Amniotic stem cell (primary cell): ENCODE data around the gene PCNT.
"Not testable (repeated sequence)": the region's sequence is repeated elsewhere in the genome, so short reads cannot be mapped to it uniquely, and the experiment has no call there.

ENCODE experiments used
- DNase-seq: peaks from one replicate; lab custom pipeline; 2025; lab: John Stamatoyannopoulos, UW

The PCNT gene

DNA sequence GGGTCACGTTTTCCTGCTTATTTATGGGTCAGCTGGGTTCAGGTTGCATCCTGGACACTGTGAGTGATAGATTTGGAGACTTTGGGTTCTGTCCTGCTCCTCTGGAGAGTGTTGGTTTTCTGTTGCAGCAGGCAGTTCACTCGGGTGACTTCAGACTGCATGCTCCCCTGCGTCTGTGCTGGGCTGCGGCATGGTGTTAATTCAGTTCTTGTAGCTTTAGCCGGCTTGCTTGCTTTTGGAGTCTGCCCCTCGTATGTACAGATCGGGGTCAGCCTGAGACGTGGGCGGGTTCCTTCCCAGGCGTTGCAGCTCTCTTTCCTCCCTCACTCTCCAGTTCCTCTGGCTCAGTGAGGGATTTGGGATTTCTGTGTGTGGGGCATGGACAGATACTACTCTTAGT is 38.0 kb downstream of the PCNT start:
- no peak for DNase-seq

DNA sequence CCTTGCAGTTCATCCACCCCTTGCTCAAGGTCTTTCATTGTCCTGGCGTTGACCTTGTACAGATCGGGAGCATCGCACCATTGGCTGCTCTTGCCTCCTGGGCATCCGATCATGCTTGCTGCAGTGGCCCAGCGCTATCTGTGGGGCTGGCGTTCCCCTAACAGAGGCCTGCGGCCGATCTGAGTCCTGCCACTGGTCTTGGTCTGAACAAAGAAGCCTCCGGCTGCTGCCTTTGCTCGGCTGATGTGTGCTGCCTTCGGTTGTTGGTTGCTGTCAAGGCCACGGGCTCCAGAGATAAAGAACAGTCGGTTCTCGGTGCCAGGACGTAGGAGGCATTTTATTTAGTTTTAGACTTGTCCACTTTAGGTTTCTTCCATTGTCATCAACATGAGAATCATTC is 39.0 kb downstream of the PCNT start:
- no peak for DNase-seq

DNA sequence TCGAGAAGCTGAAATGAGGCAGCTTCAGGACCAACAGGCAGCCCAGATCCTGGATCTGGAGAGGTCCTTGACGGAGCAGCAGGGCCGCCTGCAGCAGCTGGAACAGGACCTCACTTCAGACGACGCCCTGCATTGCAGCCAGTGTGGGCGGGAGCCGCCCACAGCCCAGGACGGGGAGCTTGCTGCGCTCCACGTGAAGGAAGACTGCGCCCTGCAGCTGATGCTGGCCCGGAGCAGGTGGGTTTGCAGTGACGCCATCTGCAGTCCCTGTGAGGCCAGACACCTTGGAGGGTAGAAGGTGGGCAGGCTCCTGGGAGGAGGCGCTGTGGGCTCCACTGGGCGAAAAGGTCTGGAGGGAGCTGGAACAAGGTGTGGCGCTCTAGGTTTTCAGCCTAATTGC is 39.7 kb downstream of the PCNT start:
- no peak for DNase-seq

DNA sequence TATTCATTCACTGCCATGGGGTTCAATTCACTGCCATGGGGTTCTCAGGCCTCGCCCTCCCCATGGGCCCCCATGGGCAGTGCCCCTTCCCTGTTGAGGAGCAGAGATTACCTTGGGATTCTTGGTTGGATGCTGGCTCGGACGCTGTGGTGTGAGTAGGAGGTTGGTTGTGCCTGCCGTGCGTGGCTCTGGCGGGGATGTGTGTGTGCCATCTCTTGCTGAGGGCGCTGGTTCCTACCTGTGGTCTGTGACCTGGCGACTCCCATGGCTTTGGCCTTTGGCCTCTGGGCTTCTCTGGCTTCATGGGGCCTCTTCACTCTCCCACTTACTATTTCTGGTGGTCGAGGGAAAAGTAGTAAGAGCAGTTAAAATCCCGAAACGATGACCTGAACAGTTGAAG is 42.1 kb downstream of the PCNT start:
- DNase-seq: no peak

DNA sequence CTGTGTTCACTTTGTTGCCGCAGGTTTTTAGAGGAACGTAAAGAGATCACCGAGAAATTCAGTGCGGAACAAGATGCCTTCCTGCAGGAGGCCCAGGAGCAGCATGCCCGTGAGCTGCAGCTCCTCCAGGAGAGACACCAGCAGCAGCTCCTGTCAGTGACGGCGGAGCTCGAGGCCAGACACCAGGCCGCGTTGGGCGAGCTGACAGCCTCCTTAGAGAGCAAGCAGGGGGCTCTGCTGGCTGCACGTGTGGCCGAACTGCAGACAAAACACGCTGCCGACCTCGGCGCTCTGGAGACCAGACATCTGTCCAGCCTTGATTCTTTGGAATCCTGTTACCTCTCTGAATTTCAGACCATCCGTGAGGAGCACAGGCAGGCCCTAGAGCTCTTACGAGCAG is 42.6 kb downstream of the PCNT start:
- no peak for DNase-seq

DNA sequence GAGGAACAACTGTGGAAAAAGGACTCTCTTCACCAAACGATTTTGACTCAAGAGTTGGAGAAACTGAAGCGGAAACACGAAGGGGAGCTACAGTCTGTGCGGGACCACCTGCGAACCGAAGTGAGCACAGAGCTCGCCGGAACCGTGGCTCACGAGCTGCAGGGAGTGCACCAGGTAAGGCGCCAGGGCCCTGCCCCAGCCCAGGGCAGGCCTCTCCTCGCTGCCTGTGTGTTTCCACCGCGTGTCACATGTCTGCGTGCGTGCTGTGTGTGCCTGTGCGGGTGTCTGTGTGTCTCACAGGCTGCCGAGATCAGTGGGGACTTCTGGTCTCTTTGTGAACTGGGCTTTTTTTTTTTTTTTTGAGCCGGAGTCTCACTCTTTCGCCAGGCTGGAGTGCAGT is 43.0 kb downstream of the PCNT start:
- DNase-seq: no peak

DNA sequence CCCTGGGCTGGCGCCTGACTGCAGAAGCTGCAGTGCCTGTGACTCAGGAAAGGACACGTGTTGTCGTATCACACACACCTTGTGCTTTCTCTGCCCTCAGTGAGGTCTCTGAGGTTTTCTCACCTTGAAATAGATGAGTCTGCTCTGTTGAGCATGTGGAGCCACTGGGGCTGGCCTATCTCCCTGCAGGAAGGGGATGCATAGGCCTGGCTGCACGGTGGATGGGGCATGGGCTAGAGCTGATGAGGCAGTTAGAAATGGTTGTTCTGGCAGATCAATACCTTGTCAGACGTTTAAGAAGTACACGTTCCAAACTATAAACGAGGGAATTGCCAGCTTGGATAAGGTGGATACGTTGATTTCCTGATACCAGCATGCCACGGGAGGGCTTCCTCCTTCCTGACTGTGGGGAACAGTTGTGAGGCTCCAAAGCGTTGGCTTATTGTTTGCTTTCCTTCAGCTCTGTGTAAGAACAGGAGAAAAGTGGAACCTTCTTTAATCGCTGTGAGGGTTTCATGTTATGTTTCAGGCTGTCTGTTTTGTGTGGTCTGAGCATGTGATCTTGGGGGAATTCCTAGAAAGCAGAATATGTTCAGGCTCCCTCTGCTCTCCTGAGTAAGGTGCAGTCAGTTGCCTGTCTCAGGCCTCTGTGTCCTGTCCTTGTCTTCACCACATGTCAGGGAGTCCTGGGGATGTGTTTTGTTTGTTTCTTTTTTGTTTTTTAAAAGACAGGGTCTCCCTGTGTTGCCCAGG is 44.8 kb downstream of the PCNT start:
- no peak for DNase-seq

DNA sequence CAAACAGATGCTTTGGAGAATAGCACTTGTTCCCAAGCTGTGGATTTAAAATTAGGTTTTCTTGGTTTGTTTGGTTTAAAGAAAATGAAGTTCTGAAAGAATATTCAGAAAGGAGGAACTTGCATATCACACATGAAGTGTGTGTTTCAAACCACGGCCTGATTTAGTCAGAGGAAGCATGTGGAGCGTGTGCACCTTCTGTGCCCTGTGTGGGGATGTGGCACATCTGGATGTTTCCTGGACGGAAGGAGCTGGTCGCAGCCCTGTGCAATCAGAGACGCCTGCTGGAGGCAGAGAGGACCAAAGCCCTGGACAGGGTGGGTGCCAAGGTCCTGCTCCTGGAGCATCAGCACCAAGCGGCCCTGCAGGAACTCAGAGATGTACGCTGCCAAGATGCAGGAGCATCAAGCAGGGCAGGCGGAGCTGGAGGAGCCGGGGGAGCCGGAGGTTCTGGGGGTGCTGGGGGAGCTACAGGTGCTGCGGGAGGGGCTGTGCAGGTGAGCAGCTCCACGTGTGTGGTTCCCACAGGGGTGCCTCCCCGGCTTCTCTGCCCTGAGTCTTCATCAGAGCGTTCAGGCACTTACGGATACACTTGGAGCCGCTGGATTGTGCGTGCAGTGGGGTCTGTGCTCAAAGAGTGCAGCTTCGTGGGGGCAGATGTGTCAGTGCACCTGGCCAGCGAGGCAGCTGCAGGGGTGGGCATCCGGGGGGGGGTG is 45.7 kb downstream of the PCNT start:
- no peak for DNase-seq

DNA sequence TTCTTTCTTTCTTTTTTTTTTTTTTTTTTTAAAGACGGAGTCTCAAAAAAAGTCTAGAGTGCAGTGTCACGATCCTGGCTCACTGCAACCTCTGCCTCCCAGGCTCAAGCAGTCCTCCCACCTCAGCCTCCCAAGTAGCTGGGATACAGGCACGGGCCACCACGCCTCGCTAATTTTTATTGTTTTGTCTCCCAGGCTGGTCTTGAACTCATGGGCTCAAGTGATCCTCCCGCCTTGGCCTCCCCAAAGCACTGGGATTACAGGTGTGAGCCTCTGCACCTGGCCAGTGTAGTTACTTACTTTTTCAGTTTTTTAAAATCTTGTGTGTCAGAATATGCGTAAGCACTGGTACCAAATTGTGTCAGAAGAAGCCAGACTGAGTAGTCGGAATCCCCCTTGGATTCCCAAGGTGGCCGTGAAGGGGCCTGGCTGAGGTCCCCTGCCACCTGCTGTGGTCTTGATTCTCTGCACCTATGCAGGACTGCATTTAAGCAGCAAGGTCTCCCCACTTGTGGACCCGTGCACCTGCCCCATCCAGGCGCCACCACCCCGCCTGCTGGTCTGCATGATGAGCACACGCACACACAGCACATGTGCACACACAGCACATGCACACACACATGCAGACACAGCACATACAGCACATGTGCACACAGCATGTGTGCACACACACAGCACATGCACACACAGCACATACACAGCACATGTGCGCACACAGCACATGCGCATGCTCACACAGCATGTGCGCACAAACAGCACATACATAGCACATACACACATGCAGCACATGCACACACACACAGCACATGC is 47.5 kb downstream of the PCNT start:
- DNase-seq: no peak

DNA sequence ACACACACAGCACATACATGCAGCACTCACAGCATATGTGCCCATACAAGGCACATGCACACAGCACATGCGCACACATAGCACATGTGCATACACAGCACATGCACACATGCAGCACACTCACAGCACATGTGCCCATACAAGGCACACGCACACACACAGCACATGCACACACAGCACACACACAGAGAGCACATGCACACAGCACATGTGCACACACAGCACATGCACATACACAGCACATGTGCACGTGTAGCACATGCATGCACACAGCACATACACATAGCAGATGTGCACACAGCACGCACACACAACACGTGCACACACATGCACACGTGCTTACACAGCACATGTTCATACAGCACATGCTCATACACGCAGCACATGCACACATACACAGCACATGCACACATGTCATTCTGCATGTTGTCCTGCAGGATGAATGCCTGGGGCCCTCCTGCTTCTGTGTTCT is 48.1 kb downstream of the PCNT start:
- DNase-seq: no peak

DNA sequence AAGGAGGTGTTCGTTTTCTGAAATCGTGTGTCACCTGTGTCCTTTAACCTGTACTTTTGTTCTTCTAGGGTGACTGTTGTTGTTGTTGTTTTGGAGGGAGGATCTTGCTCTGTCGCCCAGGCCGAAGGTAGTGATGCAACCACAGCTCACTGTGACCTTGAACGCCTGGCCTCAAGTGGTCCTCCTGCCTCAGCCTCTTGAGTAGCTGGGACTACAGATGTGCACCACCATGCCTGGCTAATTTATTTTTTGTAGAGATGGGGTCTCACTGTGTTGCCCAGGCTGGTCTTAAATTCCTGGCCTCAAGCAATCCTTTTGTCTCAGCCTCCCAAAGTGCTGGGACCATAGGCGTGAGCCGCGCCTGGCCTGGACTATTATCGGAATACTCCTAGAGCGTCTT is 49.0 kb downstream of the PCNT start:
- not testable (repeated sequence) for DNase-seq

DNA sequence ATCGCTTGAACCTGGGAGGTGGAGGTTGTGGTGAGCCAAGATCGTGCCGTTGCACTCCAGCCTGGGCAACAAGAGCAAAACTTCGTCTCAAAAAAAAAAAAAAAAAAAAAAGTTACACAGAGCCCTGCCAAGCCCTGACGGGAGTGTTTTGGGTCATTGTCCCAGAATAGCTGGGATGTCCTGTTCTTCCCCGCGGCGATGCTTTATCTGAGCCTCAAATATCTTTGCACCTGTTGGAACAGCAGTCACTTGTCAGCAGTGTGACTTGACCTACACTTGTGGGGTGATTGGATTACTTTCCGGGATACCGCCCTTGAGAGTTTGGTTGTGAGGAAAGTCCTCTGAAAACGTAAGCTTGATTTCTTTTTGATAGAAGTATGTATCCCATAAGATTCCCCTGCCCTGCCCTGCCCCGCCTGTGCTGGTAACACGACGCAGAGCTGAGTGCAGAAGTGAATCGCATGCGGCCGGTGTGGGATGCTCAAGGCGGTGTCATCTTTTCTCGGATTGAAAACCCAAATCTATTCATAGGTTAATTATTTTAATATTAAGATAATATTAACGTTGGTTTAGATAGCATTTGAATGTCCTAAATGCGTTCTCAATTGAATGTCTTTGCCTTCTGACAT is 50.9 kb downstream of the PCNT start:
- DNase-seq: no peak

DNA sequence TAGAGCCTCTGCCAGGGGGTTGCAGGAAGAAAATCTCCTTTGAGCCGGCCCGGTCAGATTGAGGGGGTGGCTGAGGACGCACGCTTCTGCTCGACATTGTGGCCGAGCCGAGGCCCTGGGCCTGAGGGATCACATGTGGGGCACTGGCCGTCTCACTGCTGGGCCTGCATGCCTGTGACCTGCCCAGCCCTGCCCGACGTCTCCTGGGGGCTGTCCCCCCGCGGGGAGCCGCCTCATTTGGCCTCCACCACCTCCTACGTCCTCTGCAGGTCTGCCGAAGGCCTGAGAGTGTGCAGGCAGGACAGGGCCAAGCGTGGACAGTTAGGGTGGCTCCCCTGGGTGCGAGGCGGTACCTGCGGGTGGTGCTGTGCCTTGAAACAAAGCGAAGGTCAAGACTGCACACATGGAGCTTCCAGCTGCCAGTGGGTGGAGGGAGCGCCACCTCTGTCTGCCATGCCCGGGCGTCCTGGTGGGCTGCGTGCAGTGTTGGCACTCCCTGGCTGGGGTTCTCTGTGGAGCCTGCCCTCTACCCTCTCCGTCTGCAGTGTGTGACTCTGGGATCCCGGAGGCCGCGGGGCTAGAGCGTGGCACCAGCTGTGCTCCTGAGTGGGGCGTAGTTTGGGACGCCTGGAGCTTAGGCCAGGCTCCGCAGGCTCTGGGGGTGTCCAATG is 51.7 kb downstream of the PCNT start:
- DNase-seq: no peak

DNA sequence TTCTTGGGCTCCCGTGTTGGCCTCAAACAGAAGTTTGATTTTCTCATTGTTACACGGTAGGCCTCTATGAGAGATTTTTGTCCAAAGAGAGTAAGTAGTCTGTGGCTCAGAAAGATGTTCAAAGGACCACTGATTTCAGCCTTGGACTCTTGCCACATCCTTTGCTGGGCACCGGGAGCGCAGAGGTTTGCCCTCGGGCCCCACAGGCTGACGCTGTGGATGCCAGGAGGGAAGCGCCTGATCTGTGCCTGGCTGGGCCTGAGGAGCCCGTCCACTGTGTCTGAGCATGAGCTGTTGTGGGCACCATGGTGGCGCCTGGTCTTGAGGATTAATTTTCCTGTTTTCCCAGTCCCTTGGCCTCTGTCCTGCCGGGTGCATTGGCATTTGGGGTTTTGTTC is 52.3 kb downstream of the PCNT start:
- no peak for DNase-seq

DNA sequence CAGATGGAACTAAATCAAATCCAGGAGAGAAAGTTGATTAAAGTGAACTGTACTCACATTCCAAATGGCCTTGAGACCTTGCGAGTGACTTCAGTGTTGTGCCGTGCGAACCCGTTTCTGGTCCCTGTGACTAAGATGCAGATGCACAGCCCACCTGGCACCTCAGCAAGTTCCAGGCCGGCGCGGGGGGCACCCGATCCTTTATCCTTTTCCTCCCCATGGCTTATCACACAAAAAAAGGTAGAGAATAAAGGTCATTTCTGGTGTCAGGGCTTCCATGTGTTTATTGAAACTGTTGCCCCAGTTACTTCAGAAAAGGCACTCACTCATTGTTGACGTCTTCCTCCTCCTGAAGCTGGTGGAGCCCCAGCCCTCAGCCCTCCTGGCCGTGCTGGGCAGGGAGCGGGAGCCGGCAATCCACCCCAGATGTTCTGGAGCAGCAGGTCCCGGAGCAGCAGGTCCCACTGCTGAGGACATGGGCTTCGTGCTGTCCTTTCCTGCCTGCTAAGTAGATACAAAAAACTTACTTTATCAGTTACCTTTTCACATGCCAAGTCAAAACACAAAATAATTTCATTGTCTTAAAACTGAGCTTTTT is 53.0 kb downstream of the PCNT start:
- DNase-seq: no peak

DNA sequence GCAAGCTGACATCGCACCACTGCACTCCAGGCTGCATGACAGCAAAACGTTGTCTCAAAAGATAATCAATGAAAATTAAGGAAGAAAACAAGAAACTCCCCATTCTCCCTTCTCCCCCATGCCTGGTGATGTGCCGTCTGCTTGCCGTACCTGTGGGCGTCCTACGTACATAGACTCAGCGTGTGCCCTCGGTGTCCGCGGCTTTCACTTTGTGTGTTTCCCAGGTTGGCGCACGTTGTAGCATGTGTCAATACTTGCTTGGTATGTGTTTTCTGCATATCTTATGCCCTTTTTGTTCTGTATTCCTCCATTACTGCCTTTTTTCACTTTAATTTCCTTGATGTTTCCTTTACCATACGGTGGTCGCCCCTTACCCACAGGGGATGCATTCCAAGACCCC is 53.8 kb downstream of the PCNT start:
- no peak for DNase-seq

DNA sequence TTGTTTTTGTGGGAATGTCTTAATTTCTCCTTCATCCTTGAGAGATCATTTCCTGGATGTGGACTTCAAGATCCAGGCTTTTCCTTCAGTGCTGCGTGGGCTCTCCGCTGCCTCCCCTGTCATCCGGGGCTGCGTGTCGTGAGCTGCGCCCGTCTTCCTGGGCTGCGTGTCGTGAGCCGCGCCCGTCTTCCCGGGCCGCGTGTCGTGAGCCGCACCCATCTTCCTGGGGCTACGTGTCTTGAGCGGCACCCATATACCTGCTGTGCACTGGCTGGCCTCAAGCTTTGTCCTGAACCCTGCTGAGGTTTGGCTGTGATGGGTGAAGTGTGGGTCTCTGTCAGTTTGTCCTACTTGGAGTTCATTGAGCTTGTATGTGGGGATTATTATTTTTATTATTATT is 55.1 kb downstream of the PCNT start:
- no peak for DNase-seq

DNA sequence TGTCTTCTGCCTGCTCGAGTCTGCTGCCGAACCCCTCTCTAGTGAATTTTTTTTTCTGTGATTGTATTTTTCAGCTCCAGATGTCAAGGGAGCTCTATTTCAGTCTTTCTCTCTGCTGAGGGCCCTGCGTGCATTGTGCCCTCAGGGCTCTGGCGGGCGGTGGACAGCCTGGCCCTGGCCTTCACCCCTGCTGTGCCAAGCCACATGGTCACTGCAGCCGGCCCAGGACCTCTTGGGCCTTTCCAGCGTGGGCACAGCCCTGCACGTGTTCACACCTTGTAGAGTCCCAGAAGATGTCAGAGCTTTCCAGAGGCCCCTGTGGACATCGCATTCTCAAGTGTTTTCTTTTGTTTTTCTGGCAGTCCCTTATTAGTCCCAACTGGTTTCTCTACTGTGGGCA is 55.7 kb downstream of the PCNT start:
- no peak for DNase-seq

DNA sequence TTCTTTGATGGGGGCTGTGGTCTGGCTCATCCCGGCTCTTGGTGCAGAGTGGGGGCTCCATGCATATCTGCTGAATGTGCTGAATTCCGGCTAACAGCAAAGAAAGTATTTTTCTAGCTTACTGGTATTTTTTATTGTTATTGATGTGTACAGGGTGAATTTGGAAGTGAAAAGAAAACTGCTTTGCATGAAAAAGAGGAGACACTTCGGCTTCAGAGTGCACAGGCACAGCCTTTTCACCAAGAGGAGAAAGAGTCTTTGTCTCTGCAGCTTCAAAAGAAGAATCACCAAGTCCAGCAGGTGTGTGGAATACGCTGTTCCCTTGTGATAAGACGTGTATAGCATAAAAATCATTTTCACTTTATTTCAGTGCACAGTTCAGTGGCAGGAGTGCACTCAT is 57.6 kb downstream of the PCNT start:
- DNase-seq: no peak

DNA sequence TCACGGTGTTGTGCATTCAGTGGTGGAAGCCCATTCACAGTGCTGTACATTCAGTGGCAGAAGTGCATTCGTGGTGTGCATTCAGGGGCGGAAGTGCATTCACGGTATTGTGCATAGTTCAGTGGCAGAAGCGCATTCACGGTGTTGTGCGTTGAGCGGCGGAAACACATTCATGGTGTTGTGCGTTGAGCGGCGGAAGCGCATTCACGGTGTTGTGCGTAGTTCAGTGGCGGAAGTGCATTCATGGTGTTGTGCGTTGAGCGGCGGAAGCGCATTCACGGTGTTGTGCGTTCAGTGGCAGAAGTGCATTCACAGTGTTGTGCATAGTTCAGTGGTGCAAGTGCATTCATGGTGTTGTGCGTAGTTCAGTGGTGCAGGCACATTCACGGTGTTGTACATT is 60.6 kb downstream of the PCNT start:
- DNase-seq: no peak
